Peyer's patch (tissue), 4 donors: ENCODE results near the gene SLC1A1.

ENCODE experiments used
- POLR2A ChIP-seq, 2 donors: fragments of 450-650 bp; IDR thresholded peaks; one replicate each; pipeline ENCODE4 v1.5.1; 2017; ENCODE audit warnings: antibody characterized with exemption in 2 of 2, mild to moderate bottlenecking in 2 of 2, moderate library complexity in 2 of 2
- TF ChIP-seq, protein P1 (sequence below), 6 experiments: fragments of 450-650 bp in 4 of 6; fragments of 200-600 bp in 2 of 6; sonication (generic) in 1 of 6; IDR thresholded peaks; one replicate each; pipeline ENCODE4 v1.5.1; 2017 to 2019; ENCODE audit warnings: antibody characterized with exemption in 6 of 6, mild to moderate bottlenecking in 3 of 6, moderate library complexity in 1 of 6

DNA sequence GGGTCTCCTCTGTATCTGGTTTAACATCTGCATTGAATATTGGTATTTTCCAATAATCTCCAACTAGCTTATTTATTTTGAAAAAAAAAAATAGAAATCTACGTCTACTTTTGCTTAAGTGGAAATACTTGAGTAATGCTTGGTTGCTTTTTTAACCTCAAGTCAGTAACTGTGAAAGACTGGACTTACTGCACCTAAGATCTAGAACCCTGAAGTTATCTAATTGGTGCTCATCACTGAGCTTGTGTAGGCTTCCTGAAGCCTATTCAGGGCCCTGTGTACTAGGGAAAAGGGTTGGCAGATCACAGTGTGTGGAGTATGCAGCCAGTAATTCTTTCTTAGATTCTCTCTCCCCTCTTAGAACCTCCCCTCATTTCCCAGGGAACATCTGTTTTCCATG, 16.2 kb downstream of the SLC1A1 start:
- TF ChIP-seq, protein P1, sequence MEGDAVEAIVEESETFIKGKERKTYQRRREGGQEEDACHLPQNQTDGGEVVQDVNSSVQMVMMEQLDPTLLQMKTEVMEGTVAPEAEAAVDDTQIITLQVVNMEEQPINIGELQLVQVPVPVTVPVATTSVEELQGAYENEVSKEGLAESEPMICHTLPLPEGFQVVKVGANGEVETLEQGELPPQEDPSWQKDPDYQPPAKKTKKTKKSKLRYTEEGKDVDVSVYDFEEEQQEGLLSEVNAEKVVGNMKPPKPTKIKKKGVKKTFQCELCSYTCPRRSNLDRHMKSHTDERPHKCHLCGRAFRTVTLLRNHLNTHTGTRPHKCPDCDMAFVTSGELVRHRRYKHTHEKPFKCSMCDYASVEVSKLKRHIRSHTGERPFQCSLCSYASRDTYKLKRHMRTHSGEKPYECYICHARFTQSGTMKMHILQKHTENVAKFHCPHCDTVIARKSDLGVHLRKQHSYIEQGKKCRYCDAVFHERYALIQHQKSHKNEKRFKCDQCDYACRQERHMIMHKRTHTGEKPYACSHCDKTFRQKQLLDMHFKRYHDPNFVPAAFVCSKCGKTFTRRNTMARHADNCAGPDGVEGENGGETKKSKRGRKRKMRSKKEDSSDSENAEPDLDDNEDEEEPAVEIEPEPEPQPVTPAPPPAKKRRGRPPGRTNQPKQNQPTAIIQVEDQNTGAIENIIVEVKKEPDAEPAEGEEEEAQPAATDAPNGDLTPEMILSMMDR (IDR thresholded peaks at IDR 0.05): no peak
- TF ChIP-seq POLR2A (IDR thresholded peaks at IDR 0.05): no peak
